ENCODE results near the gene MAL. TPM values are rescaled to one million over a fixed set of nuclear protein-coding genes. Genes with fewer than 3 reads are reported as not detected.

MAL gene
- total RNA-seq, 1 experiment from 2014 or later = 1.6 TPM

GRCh38 chr2:95041060-95041823 lies 15.7 kb downstream of the MAL start:
- POLR2A ChIA-PET (ENCODE audit: unreplicated experiment) = no interaction called here
- H2AFZ ChIP-seq (ENCODE audit: low read length) = no peak overlapping the region
- peaks cover 3% of the 10 kb centered on the region for H3F3A ChIP-seq (ENCODE audit: low read length, unreplicated experiment)
- no peaks in the 10 kb centered on the region for H3K9me2 ChIP-seq (replicated peaks; ENCODE audit: low read length)
- ATAC-seq (no peak), DNase-seq (no peak)
- no peaks in the 10 kb centered on the region for H3K36me3 ChIP-seq (ENCODE audit: low read depth, low read length)
- no peak for TF ChIP-seq EZH2phosphoT487 (IDR thresholded peaks at IDR 0.05; ENCODE audit: borderline replicate concordance, low read length)
- TF ChIP-seq EZH2 (IDR thresholded peaks at IDR 0.05; ENCODE audit: low read length, unreplicated experiment) = no peak
- TF ChIP-seq CTCF (conservative IDR thresholded peaks at IDR 0.05; ENCODE audit: low read depth, low read length) = no peak
- H3K9ac ChIP-seq (ENCODE audit: low read length) = no peak overlapping the region
- no peaks in the 10 kb centered on the region for H3K27me3 ChIP-seq (ENCODE audit: low read length)
- H4K20me1 ChIP-seq (ENCODE audit: low read length) = no peaks in the 10 kb centered on the region
- no peaks in the 10 kb centered on the region for H3K9me3 ChIP-seq (ENCODE audit: low read length)
- no peak overlapping the region for H3K4me2 ChIP-seq (ENCODE audit: low read length)
- no peaks in the 10 kb centered on the region for H3K79me2 ChIP-seq (ENCODE audit: low read length)
- no TSS peak for BruUV-seq (replicated peaks)
- CTCF ChIA-PET = no interaction called here
- intact Hi-C loops (cut with micrococcal nuclease) = no loop called here
- no peak overlapping the region for H3K4me3 ChIP-seq (ENCODE audit: low read length)
- no peak overlapping the region for H3K27ac ChIP-seq (ENCODE audit: low read length)
- H3K4me1 ChIP-seq (ENCODE audit: insufficient read depth, low read length) = peaks cover 24% of the 10 kb centered on the region

GRCh38 chr2:95041824-95042442 lies 16.4 kb downstream of the MAL start:
- H3K4me2 ChIP-seq (ENCODE audit: low read length) = peak overlapping the region; percentile 61; the same call in 1 of the 2 replicates
- no peak for DNase-seq
- intact Hi-C loops (cut with micrococcal nuclease) = no loop called here
- H3K27me3 ChIP-seq (ENCODE audit: low read length) = no peaks in the 10 kb centered on the region
- no peak overlapping the region for H3K27ac ChIP-seq (ENCODE audit: low read length)
- no peak overlapping the region for H3K9ac ChIP-seq (ENCODE audit: low read length)
- H4K20me1 ChIP-seq (ENCODE audit: low read length) = no peaks in the 10 kb centered on the region
- H2AFZ ChIP-seq (ENCODE audit: low read length) = no peak overlapping the region
- CTCF ChIA-PET = no interaction called here
- peaks cover 3% of the 10 kb centered on the region for H3F3A ChIP-seq (ENCODE audit: low read length, unreplicated experiment)
- H3K4me3 ChIP-seq (ENCODE audit: low read length) = no peak overlapping the region
- H3K36me3 ChIP-seq (ENCODE audit: low read depth, low read length) = no peaks in the 10 kb centered on the region
- no peak for TF ChIP-seq EZH2phosphoT487 (IDR thresholded peaks at IDR 0.05; ENCODE audit: borderline replicate concordance, low read length)
- no peak for TF ChIP-seq EZH2 (IDR thresholded peaks at IDR 0.05; ENCODE audit: low read length, unreplicated experiment)
- no peak for TF ChIP-seq CTCF (conservative IDR thresholded peaks at IDR 0.05; ENCODE audit: low read depth, low read length)
- POLR2A ChIA-PET (ENCODE audit: unreplicated experiment) = no interaction called here
- H3K9me2 ChIP-seq (replicated peaks; ENCODE audit: low read length) = no peaks in the 10 kb centered on the region
- BruUV-seq (replicated peaks) = no TSS peak
- no peaks in the 10 kb centered on the region for H3K9me3 ChIP-seq (ENCODE audit: low read length)
- peaks cover 23% of the 10 kb centered on the region for H3K4me1 ChIP-seq (ENCODE audit: insufficient read depth, low read length)
- no peak for ATAC-seq
- no peaks in the 10 kb centered on the region for H3K79me2 ChIP-seq (ENCODE audit: low read length)
